H4 (cell line): Measurements from ENCODE around the gene CFAP161. TPM values are rescaled to one million over a fixed set of nuclear protein-coding genes. Genes with fewer than 3 reads are reported as not detected.
"Not testable (repeated sequence)": the region's sequence is repeated elsewhere in the genome, so short reads cannot be mapped to it uniquely, and the experiment has no call there.

Source experiments
- DNase-seq: peaks from one replicate; pipeline ENCODE4 v3.0.0-alpha.2; 2015; ENCODE audit warnings: low spot score
- total RNA-seq: library from RNA; depleted of rRNA; stranded (reverse); fragments of >200 nt; shearing (Covaris generic); gene quantifications from 2 replicates; pipeline ENCODE4 v1.2.3, GENCODE V29; 2014

CFAP161 gene
- total RNA-seq, 1 experiment from 2014 or later: 0.25 TPM

- no peak for DNase-seq
Observed at GRCh38 chr15:81107889-81108288, 26.2 kb upstream of the CFAP161 start.

GRCh38 chr15:81108427-81108826 lies 25.6 kb upstream of the CFAP161 start:
- no peak for DNase-seq

DNA sequence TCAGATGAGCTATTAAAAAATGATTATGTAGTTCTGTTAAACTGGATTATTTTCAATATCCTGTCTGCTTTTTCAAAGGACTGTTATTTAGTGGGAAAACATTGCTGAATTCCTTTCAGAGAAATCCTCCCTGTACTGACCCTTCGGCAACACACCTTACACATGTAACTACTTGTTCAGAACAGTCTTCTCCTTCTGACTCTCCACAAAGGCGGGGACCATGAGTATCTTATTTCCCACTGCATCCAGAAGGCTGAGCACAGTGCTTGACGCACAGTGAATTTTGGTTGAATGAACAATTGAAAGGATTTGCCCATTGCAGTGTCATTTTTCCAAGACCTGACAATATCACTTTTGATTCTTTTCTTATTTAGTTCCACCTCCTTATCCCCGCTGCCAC lies 23.1 kb upstream of the CFAP161 start:
- DNase-seq: no peak

GRCh38 chr15:81111510-81112470 lies 22.3 kb upstream of the CFAP161 start:
- DNase-seq: no peak

DNA sequence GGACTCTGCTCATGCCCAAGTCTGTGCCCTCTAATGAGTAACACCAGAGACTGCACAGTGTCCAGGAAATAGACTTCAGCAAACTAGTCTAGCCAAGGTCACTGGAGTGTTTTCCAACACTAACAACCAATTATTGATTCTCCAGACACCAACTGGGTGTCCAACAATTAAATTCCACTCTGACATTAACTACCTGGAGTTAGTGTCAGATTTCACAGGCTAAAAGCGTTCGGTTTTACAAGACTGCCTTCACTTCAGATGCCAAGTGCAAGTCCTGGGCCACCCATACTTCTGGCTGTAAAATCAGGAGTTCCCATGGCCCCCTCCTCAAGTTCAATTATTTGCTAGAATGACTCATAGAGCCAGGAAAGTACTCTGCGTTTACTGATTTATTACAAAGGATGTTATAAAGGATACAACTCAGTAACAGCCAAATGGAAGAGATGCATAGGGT lies 20.8 kb upstream of the CFAP161 start:
- no peak for DNase-seq

DNA sequence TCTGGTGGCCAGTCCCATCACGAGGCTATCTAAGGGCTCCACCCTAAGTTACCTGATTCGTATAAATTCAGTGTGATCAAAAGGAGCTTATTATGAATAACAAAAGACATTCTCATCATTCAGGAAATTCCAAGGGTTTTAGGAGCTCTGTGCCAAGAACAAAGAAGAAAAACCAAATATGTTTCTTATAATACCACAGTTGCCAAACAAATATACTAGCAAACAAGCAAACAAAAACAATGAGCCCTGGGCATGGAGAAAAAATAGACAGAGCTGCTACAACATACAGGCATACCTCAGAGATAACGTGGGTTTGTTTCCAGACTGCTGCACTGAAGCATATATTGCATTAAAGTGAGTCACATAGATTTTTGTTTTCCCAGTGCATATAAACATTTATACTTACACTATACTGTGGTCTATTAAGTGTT lies 20.2 kb upstream of the CFAP161 start:
- DNase-seq: no peak

DNA sequence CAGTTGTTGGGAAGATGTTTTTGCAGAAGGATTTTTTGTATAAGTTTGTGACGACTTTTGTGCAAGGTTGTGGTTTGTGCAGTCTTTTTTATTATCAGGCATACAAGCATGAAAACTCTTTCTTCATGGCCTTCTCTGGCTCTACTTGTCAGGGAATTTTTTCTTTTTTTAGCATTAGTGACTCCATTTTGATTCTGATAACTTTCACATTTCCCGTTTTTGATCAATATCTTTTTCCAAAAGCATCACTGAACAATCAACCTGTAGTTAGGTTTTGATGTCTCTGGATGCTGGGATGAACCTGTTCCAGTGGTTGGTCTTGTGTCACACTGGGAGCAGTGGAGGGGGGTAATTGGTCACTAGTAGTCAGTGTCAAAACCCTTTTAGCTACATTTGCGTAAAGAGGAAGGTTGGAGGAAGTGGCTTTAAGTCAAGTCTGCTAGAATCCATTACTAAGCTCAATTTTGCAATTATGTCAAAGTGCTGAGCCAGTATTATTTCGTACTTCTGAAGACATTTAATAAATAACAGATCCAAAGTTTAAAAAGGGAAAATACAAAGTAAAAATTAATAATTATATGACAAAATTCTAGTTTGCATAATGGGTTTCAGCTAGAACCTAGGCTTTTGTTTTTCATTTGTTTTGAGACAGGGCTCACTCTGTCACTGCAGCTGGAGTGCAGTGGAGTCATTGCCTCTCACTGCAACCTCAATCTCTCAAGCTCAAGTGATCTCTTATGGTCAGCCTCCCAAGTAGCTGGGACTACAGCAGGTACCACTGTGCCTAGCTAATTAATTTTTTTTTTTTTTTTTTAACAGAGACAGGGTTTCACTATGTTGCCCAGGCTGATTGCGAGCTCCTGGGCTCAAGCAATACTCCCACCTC lies 18.8 kb upstream of the CFAP161 start:
- DNase-seq: no peak

GRCh38 chr15:81117136-81117535 lies 16.9 kb upstream of the CFAP161 start:
- DNase-seq: peak; percentile 34

DNA sequence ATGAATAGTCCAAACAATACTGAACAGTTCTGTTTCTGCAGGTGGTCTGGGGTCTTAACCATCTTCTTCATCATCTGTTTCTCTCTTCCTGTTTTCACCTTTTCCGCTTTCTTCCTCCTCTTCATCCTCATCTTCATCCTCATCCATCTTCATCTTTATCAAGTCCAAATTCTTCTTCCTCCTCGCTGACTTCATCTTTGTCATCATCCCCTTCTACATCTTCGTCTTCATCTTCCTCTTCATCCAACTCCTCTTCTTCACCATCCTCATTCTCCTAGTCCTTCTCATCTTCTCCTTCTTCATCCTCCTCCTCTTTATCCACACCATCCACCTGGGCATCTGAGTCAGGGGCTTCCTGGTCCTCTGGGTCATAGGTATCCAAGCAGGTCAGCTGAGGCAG lies 16.5 kb upstream of the CFAP161 start:
- no peak for DNase-seq

- no peak for DNase-seq
Observed at GRCh38 chr15:81118361-81118760, 15.7 kb upstream of the CFAP161 start.

DNA sequence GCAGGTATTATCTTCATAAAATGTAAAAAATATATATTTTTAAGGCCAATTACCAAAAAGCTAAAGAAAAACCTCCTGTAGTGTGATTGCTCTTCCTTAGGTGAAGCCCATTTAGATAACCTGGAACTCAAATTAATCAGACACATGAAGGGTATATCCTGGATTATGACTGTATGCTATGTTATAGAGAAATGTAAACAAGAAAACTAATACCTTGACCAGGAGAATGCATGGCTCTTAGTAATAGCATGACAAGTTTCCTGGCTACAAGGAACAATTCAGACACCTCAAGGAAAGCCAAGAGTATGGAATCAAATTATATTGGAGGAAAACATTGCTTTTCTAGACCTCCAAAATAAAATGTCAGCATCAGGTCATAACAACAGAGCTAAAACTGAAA lies 14.0 kb upstream of the CFAP161 start:
- DNase-seq: no peak

DNA sequence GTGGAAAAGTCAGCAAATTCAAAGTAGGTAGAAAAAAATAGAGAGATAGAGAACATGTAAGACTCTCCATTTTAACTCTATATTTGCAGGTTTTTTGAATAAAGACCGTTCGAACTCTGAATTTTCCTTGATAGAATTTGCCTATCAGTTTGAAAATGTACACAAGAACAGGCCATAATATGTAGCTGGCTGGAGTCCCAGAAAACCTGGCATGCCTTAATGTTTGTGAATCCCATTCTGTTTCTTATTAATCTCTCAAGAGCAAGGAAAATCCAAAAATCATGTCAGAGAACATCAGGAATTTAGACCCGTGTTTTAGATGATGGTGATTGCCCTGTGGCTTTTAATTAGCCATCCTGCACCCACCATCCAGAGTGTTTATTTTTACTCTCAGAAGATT lies 7.2 kb upstream of the CFAP161 start:
- DNase-seq: no peak

DNA sequence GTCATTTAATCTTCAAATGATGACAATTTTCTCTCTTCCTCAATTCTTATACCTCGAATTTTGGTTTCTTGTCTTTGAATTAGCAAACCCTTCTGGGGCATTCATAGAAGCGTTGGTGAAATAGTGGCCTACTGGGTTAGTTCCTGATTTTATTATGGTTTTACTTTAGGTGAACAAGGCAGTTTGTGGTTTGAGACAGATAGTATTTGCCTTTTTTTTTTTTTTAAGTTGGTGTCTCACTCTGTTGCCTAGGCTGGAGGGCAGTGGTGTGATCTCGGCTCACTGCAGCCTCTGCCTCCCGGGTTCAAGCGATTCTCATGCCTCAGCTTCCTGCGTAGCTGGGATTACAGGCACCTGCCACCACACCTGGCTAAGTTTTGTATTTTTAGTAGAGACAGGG lies 7.4 kb downstream of the CFAP161 start:
- not testable (repeated sequence) for DNase-seq

- DNase-seq: no peak
Observed at GRCh38 chr15:81146006-81146405, 11.9 kb downstream of the CFAP161 start.

DNA sequence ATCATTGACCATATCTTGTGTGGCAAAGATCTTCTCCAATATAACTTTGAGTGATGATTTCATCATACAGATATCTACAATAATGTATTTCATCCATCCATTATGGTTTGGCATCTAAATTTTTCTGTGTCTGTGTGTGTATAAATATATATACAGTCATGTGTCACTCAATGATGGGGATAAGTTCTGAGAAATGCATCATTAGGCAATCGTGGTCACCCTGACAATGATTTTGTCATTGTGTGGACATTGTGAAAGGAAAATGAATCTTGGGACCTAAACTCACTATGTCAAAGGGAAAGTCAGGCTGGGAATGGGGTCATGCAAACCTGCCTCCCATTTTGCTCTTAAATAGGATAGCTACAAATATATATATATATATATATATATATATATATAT lies 12.4 kb downstream of the CFAP161 start:
- DNase-seq: no peak

DNA sequence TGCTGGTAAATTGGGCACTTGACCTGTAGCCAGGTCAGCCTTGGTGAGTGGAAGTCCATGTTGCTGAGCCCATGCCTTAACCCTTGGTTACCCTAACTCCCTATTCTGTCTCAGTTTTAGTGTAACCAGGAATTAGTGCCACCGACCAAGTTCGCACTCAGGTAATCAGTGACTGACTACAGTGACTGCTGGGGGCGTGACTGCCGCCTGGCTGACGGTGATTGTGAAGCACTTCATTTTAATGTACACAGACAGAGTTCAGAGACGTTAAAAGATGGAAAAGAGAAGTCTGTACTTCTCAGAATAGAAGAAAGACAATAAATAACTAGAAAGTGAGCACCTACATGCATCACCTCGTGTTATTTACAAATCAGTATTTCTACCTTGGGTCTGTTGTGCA lies 17.3 kb downstream of the CFAP161 start:
- no peak for DNase-seq

DNA sequence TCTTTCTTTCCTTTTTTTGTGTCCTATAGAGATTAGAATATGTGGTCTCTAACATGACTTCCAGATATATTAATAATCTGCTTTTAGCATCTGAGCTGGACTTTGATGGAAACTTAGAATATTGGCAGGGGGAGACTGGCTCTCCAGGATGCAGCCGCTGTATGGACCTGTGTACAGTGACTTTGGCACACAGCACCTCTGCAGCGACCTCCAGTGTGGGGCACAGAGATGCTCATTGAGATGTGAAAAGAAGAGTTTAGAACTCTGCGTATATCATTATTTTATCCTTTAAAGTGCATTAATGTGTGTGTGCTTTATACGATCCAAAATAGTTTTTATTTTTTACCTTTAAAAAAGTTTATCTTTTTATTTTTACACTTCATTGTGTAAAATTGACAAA lies 18.3 kb downstream of the CFAP161 start:
- no peak for DNase-seq

DNA sequence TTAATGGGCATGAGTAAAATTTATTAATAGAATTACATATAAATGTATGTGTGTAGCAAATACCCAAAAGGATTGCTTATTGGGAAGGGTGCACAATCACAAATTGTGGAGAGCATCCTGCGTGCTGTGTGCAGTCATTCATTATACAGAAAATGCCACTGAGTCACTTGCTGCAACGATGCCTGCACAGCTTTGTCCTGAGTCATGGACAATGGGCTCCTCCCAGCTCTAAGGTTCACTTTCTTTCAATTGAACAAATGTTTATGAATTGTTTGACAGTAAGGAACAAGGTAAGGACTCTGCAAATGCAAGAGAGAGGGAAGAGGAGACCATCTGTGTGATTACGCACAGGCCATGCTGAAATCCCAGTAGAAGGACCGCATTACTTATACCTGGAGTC lies 18.7 kb downstream of the CFAP161 start:
- no peak for DNase-seq

DNA sequence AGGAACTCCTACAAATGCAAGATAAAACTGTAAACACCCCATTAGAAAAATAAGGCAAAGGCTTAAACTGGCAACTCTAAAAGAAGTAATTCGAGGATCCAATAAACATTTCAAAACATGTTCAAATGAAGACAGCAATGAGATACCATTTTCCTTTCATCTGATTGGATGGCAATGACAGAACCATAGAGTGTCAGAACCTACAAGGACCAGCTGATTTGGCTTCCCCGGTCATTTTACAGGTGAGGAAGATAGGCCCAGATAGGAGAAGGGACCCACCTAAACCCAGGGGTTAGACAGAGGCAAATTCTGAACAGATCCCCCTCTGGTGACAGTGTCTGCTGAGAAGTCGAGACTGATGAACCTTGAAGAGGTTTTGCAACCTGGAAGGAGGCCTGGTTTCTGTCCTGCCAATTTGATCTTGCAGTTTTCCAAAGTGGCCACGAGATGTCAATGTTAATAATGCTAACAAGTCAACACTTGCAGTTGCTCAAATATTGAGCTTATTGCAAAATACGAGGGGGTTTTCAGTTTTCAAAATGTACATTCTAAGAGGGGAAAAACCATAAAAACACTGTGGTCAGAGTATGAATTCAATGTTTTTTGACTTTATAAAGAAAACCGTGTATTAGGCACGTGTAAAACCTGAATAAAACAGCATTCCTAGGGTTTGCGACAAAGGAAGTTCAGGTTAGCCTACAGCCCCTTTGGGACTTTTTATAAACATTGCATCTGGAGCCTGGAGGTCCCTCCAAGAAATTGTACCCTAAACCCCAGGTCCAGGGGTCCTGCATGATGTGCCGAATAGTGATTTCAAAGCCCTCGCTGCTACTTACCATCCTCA lies 21.5 kb downstream of the CFAP161 start:
- peak; percentile 33 for DNase-seq

DNA sequence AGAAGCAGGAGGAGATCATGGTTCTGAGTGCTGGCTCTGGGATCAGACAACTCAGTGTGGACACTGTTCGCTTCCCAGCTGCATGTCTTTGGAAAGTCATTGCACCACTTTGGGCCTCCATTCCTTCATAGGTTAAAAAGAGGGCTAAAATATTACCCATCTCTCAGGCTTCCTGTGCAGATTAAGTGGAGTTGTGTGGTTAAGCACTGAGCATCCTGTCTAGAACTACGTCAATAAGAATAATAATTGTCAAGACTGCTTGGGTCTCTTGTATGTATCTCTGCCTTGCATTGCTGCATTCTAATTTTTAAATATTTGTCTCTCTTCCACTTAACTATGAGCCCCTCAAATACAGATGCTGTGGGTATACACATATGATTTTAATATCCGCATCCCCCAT lies 22.3 kb downstream of the CFAP161 start:
- no peak for DNase-seq

DNA sequence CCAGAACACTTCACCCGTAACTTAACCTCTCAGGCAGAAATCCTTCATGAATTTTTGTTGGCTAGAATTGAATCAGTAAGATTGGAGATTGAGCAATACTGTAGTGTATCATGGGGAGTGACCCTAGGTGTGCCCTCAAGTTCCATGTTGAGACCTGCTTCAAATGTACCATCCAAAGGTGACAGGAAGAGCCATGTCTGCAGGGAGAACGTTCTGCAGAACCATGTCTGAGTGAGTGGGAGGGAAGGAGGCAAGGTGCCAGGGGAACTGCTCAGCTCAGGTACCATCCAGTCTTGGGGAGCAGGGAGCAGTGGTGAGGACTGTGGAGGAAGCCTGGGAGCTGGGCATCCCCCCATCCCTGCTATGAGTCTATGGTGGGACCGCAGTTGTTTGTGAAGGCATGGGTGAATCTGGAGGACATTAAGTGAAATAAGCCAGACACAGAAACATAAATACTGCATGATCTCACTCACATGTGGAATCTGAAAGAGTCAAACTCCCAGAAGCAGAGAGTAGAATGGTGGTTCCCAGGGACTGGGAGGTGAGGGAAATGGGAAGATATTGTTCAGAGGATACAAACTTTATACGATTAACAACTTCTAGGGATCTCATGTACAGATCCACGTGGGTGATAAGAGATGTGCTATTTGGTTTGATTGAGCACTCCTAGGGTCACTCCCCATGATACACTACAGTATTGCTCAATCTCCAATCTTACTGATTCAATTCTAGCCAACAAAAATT lies 23.3 kb downstream of the CFAP161 start:
- DNase-seq: no peak
